Activated T-cell treated with anti-CD3 and anti-CD28 coated beads, Interleukin-2, amount 50 U/mL, for 4 hours (primary cell): ENCODE measurements around the gene AP2A2. TPM values are rescaled to one million over a fixed set of nuclear protein-coding genes. Genes with fewer than 3 reads are reported as not detected.

Experiments used
- ATAC-seq, 2 donors: fragments of 200-7000 bp; cut with Tn5 transposase; one replicate each; pipeline ENCODE4 v1.10.0; 2021
- DNase-seq: peaks from one replicate; pipeline ENCODE4 v3.0.0-alpha.2; 2020
- H3K27me3 Mint-ChIP-seq: one replicate; pipeline ENCODE4 v1.8.0; 2021; ENCODE audit warnings: low read depth, mixed read lengths
- H3K36me3 Mint-ChIP-seq: one replicate; pipeline ENCODE4 v1.8.0; 2022; ENCODE audit warnings: mixed read lengths; ENCODE audit not compliant: insufficient read depth
- H3K4me1 Mint-ChIP-seq: one replicate; pipeline ENCODE4 v1.8.0; 2021; ENCODE audit warnings: low read depth, mixed read lengths
- H3K4me3 Mint-ChIP-seq: one replicate; pipeline ENCODE4 v1.8.0; 2021; ENCODE audit warnings: mild to moderate bottlenecking, moderate library complexity, mixed read lengths
- H3K9me3 Mint-ChIP-seq: one replicate; pipeline ENCODE4 v1.8.0; 2021; ENCODE audit warnings: mixed read lengths
- total RNA-seq, 3 donors: library from RNA; stranded (reverse); gene quantifications; one replicate each; pipeline ENCODE4 v1.2.1, GENCODE V29; 2021

The AP2A2 gene
- total RNA-seq, 3 donors from 2014 or later, result 30.4 to 41.7 (median 38.0) TPM

DNA sequence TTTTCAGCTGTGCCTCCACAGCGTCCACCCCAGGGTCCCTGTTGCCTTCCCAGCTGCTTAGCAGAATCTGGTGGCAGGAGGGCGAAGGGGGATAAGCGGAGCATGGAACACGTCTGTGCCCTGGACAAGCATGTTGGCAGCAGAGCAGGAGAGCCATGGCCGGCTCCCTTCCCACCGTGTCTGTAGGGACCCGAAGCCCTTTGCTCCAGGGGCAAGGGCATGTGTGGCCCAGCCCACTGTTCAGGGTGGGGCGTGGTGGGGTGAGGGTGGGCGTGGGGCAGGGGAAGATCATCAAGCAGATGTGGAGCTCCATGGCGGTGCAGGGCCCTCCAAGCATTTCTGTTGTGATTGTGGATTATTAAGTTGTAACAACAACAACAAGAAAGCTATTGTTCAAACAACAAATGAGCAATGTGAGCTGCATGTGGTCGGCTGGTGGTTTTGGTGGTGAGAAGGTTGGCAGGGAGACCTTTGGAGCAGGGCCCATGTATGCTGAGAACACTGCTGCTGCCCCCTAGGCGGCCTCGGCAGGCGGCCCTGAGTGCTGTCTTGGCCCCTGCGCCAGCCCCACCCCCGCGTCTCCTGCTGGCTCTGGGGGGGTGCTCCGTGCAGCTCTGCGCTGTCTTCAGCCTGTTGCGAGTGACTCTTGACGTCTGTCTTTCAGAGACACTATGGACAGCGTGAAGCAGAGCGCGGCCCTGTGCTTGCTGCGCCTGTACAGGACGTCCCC lies 50.9 kb downstream of the AP2A2 start:
- H3K27me3 Mint-ChIP-seq, result no peaks in the 10 kb centered on the region
- ATAC-seq, result peak in 1 of 2 donors; percentile 40
- H3K9me3 Mint-ChIP-seq, result no peaks in the 10 kb centered on the region
- DNase-seq, result no peak
- peaks cover 6% of the 10 kb centered on the region for H3K4me1 Mint-ChIP-seq
- no peak overlapping the region for H3K4me3 Mint-ChIP-seq
- peaks cover 23% of the 10 kb centered on the region for H3K36me3 Mint-ChIP-seq

DNA sequence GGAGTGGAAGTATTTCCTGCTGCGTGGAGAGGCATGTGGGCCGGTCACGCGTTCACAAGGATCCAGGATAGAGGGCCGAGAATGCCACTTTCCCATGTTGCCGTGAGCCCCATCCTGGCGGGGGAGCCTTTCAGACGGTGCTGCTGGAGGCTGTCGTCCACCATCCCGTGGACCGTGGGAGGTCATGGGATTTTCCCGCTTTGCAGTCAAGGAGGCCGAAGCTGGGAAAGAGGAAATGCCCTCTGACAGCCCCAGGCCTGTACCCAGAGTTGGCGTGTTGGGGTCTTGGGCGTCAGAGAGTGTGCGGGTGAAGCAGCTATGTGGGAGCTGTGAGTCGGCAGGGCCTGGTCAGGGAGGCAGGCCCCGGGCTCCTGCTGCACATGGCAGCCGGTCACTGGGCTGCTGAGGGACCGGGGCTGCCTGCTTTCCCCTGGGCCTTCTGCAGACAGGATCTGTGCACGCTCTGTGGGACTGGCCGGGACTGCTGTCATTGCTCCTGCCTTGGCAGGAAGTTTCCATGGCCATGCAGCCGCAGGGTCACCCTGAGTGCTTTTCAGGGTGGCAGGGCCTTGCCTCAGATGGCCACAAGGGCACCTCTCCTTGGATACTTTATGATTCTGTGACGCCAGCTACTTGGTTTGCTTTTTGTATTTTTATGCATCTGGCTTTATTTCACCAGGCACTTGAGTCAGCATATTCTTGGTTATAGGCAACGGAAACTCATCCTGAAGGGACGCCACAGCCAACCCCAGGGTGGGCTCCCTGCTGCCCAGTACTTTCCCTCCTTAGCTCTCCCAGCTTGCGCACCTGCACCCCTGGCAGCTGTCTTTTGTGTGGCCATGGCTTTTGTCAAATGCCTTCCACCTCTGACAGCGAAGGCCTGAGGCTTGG lies 52.4 kb downstream of the AP2A2 start:
- Mint-ChIP-seq H3K9me3 (no peaks in the 10 kb centered on the region), H3K4me1 (peaks cover 4% of the 10 kb centered on the region), H3K27me3 (no peaks in the 10 kb centered on the region), H3K36me3 (peaks cover 15% of the 10 kb centered on the region), H3K4me3 (no peak overlapping the region)
- no peak for DNase-seq
- ATAC-seq, result no peak

DNA sequence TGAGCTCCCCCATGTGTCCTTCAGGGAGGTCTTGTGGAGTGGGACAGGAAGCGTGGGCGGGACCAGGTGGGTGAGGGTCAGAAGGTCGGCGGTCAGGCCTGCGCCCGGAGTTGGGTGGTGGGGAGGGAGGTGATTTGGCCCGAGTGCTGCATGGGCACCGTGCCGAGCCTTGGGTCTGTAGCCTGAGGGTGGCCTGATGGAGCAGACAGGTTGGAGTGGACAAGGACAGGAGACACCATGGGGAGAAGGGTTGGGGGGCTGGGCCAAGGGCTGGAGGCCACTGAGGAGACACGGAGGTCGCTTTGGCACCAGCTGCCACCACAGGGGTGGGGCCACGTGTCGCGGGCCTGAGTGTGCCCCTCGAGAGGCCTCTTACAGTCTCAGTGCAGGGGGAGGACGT lies 53.1 kb downstream of the AP2A2 start:
- Mint-ChIP-seq H3K4me3 (no peak overlapping the region), H3K27me3 (no peaks in the 10 kb centered on the region), H3K4me1 (peaks cover 4% of the 10 kb centered on the region), H3K9me3 (no peaks in the 10 kb centered on the region), H3K36me3 (peaks cover 12% of the 10 kb centered on the region)
- ATAC-seq, result no peak
- no peak for DNase-seq

DNA sequence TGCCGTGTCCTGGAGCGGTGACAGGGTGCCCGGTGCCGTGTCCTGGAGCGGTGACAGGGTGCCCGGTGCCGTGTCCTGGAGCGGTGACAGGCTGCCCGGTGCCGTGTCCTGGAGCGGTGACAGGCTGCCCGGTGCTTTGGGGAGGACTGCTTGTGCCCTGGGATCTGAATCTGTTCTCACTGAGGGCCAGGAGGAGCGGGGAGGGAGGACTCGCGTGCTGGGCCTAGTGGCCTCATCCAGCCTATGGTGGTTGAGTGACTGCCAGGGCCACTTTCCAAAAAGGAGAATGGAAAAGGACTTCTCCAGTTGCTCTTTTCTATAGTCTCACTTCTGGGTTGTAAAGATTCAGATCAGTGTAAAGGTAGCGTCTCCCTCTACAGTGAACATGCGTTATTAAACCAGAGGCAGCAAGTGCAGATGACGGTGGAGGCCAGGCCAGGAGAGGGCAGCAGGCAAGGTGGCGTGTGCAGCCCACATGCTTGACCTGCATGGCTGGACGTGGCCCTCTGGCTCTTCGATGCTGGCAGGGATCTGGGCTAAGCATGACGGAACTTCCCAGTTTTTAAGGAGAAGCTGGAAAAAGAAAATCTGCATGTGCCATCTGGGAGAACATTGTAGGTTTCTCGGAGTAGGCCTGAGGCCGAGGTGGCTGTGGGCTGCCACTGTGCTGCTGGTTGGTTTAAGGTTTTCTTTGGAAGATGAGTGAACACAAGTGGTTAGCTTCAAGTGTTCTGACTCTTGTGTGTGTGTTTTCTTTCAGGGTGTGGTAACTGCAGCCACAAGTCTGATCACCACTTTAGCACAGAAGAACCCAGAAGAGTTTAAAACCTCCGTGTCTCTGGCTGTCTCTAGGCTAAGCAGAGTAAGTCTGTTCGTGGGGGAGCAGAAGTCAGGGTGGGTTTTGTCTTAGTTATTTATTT lies 55.0 kb downstream of the AP2A2 start:
- peaks cover 10% of the 10 kb centered on the region for H3K36me3 Mint-ChIP-seq

DNA sequence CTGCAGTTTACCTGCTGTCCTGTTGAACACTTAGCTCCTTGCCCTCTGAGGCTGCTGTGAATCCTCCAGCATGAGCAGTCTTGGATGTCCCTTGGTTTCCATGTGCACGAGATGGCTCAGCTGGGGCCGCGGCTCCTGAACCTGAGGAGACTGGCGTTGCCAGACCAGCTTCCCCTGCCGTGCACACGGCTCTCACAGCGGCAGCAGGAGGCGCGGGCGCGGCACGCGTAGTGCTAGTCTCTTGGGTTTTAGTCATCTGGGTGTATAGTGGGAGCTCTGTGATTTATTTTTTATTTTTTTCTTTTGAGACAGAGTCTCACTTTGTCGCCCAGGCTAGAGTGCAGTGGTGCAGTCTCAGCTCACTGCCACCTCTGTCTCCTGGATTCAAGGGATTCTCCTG lies 56.1 kb downstream of the AP2A2 start:
- Mint-ChIP-seq H3K36me3 (peaks cover 10% of the 10 kb centered on the region), H3K4me1 (no peaks in the 10 kb centered on the region), H3K4me3 (no peak overlapping the region), H3K27me3 (no peaks in the 10 kb centered on the region), H3K9me3 (no peaks in the 10 kb centered on the region)
- DNase-seq, result no peak
- ATAC-seq, result no peak

More for the DNA sequence above, 55.0 kb downstream of the AP2A2 start:
- no peak overlapping the region for H3K4me3 Mint-ChIP-seq
- ATAC-seq, result no peak
- no peak for DNase-seq
- H3K4me1 Mint-ChIP-seq, result peaks cover 4% of the 10 kb centered on the region
- H3K27me3 Mint-ChIP-seq, result no peaks in the 10 kb centered on the region
- no peaks in the 10 kb centered on the region for H3K9me3 Mint-ChIP-seq

DNA sequence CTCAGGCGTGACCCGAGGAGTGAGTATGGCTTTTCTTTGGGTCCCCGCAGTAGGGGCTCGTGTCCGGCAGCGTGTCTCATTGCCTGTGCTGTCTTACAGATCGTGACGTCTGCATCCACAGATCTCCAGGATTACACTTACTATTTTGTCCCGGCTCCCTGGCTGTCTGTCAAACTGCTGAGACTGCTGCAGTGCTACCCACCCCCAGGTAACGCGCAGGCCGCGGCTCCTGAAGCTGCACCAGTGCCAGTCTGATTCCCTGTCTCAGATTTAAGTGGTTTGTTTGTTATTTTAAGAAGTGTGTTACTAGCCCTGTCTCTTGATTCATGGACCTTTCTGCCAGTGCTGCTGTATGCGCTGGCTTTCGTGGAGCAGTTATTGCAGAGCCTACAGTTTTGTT lies 58.9 kb downstream of the AP2A2 start:
- no peak for DNase-seq
- Mint-ChIP-seq H3K4me1 (no peaks in the 10 kb centered on the region), H3K9me3 (no peaks in the 10 kb centered on the region), H3K4me3 (no peak overlapping the region), H3K27me3 (no peaks in the 10 kb centered on the region), H3K36me3 (peaks cover 14% of the 10 kb centered on the region)
- no peak for ATAC-seq

DNA sequence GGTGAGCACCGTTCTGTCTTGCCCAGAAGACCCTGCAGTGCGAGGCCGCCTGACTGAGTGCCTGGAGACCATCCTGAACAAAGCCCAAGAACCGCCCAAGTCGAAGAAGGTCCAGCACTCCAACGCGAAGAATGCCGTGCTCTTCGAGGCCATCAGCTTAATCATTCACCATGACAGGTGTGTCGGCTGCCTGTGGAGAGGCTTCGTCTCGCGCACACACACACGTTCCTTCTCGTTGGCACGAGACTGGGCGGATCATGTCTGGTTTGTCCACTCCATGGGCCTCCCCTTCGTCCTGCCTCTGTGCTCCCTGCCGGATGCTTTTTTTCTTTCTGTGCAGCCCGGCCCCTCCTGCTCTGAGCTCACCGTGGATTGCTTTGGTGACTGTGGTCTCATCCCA lies 59.7 kb downstream of the AP2A2 start:
- DNase-seq (no peak), ATAC-seq (no peak)
- Mint-ChIP-seq H3K4me3 (no peak overlapping the region), H3K36me3 (peaks cover 14% of the 10 kb centered on the region), H3K9me3 (no peaks in the 10 kb centered on the region), H3K27me3 (no peaks in the 10 kb centered on the region), H3K4me1 (no peaks in the 10 kb centered on the region)

DNA sequence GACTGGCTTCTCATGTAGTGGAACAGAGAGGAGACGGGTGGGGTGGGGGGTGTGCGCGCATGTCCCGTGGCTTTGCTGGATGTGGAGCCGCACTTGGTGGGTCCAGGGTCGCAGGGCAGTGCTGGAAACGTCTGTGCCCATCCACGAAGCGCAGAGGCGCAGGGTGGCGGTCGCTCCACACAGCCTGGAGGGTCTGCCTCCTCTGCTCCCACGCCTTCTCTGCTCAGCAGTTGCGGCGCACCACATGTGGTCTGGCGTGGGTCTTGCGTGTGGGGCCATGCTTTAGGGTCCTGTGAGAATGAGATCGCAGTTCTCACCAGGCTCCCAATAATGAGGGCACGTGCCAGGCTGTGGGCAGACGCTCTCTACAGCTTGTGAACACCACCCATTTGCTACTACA lies 60.2 kb downstream of the AP2A2 start:
- H3K4me1 Mint-ChIP-seq, result no peaks in the 10 kb centered on the region
- no peaks in the 10 kb centered on the region for H3K9me3 Mint-ChIP-seq

DNA sequence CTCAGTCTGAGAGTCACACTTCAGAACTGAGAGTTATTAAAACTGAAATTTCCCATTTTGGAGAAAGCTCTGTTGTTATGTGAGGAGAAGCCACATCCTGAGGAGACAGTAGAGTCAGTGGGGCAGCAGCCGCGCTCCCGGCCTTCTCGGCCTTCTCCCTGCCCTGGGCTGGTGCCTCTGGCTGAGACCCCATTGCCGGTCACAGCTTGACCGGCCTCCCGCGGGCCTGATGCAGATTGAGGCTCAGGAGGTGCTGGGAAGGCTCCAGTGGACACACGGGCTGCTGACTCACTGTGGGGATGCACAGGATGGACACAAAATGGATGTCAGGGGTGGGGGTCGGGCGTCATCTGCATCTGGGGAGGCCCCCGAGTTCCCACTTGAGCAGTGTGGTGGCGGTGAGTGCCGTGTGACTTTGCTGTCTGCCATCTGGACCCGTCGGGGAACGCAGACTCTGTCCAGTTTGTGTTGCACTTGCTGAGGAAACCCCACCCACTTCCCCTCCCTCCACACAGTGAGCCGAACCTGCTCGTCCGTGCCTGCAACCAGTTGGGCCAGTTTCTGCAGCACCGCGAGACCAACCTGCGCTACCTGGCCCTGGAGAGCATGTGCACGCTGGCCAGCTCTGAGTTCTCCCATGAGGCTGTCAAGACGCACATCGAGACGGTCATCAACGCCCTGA lies 60.7 kb downstream of the AP2A2 start:
- no peaks in the 10 kb centered on the region for H3K4me1 Mint-ChIP-seq
- DNase-seq (no peak), ATAC-seq (no peak)
- peaks cover 17% of the 10 kb centered on the region for H3K36me3 Mint-ChIP-seq
- no peaks in the 10 kb centered on the region for H3K9me3 Mint-ChIP-seq
- H3K4me3 Mint-ChIP-seq, result no peak overlapping the region
- H3K27me3 Mint-ChIP-seq, result no peaks in the 10 kb centered on the region

More for the DNA sequence above, 60.2 kb downstream of the AP2A2 start:
- no peak for ATAC-seq
- DNase-seq, result no peak
- Mint-ChIP-seq H3K4me3 (no peak overlapping the region), H3K27me3 (no peaks in the 10 kb centered on the region), H3K36me3 (peaks cover 14% of the 10 kb centered on the region)

DNA sequence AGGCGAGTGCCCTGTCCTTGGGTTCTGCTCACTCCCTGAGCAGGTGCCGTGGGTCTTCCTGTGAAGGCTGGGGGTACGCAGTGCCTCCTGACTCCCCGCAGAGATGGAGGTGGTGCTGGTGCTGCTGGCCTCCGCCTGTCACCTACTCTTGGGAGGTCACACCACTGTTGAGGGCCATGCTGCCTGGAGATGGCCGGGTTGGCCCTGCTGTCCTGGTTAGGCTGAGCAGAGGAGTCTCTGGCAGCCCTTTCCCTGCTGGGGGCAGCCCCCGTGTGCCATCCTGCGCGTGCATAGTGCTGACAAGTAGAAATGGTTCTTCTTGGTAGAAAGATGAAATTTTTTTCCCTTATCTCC lies 61.3 kb downstream of the AP2A2 start:
- Mint-ChIP-seq H3K4me1 (no peaks in the 10 kb centered on the region), H3K9me3 (no peaks in the 10 kb centered on the region), H3K36me3 (peaks cover 17% of the 10 kb centered on the region), H3K4me3 (no peak overlapping the region), H3K27me3 (no peaks in the 10 kb centered on the region)
- no peak for ATAC-seq
- no peak for DNase-seq

DNA sequence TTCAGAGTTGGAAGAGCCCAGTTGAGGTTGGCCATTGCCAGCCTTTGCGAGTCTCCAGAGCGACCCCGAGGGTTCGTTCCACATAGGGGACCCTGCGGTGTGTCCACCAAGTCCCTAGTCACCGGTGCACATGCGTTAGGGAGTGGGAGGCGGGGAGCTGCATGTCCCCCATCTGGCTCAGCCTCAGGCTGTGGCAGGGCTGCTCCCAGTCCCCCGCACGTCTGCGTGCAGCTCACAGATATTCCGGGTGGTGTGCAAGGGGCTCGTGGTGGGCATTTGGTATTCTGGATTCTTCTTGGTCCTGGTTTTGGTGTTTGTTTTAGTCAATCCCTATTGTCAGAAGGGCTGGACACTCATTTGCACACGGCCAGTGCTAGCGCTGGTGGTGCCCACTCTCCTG lies 62.0 kb downstream of the AP2A2 start:
- H3K4me1 Mint-ChIP-seq, result no peaks in the 10 kb centered on the region
- no peak overlapping the region for H3K4me3 Mint-ChIP-seq
- H3K9me3 Mint-ChIP-seq, result no peaks in the 10 kb centered on the region
- DNase-seq (no peak), ATAC-seq (no peak)
- H3K27me3 Mint-ChIP-seq, result no peaks in the 10 kb centered on the region
- peaks cover 20% of the 10 kb centered on the region for H3K36me3 Mint-ChIP-seq

DNA sequence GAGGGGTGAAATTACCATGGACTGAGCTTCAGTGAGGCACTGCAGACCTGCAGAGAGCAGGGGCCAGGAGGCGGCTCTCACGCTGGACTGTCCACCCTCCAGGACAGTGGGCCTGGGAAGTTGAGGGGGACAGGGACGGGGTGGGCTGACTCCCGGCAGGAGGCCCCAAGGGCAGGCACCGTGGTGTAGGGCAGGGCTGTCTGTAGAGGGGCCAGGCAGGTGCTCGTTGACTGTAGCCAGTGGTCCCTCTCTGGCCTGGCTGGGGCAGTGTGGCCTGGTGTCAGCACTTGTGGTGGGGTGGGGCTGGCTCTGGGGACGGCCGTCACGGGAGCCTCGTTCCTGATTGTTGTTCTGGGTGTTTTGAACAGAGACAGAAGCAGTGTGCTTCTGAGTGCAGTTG lies 64.4 kb downstream of the AP2A2 start:
- Mint-ChIP-seq H3K9me3 (peaks cover 2% of the 10 kb centered on the region), H3K4me3 (no peak overlapping the region), H3K36me3 (peaks cover 18% of the 10 kb centered on the region), H3K27me3 (no peaks in the 10 kb centered on the region), H3K4me1 (peaks cover 3% of the 10 kb centered on the region)
- no peak for DNase-seq
- ATAC-seq, result no peak

DNA sequence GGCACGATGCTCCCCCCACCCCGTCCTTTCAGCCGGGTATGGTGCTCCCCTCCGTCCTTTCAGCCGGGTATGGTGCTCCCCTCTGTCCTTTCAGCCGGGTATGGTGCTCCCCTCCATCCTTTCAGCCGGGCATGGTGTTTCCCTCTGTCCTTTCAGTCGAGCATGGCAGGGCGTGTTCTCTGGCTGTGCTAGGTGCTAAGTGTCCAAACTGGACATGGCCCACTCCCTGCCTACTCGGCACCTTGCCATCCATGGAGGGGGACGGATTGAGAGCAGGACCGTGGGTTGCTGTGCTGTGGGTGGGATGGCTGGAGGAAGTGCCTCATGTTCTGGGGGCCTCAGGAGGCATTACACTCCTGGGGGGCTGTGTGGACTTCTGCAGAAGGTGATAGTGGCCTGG lies 65.4 kb downstream of the AP2A2 start:
- Mint-ChIP-seq H3K4me1 (peaks cover 7% of the 10 kb centered on the region), H3K36me3 (peaks cover 25% of the 10 kb centered on the region), H3K27me3 (no peaks in the 10 kb centered on the region), H3K4me3 (no peak overlapping the region), H3K9me3 (peaks cover 4% of the 10 kb centered on the region)
- no peak for DNase-seq
- ATAC-seq, result no peak
